HepG2 (cell line): ENCODE data around the gene AQP10. TPM values are rescaled to one million over a fixed set of nuclear protein-coding genes. Genes with fewer than 3 reads are reported as not detected.

Experiments
- ATAC-seq: fragments of 200-7000 bp; cut with Tn5 transposase; 3 replicates; pipeline ENCODE4 v1.9.1; 2020; ENCODE audit warnings: mild to moderate bottlenecking, moderate library complexity
- BruUV-seq: library from RNA; stranded (reverse); fragments of 400-500 nt; replicated peaks from 2 replicates; lab custom pipeline; 2021; lab: Mats Ljungman, UMichigan
- CTCF ChIA-PET: fragments of 300-600 bp; formaldehyde crosslinking; extraction: SDS; loops from one replicate; lab custom pipeline; 2021; ENCODE audit warnings: low total read pairs, inconsistent platforms, low intra/inter-chr PET ratio; lab: Yijun Ruan, JAX
- POLR2A ChIA-PET: fragments of 350-600 bp; sonication (Branson Sonifier 250); formaldehyde crosslinking; loops from one replicate; lab custom pipeline; 2020; ENCODE audit warnings: antibody characterized with exemption, inconsistent platforms; lab: Yijun Ruan, JAX
- DNase-seq: peaks from one replicate; pipeline ENCODE4 v3.0.0-alpha.2; 2015; ENCODE audit warnings: low spot score
- FAIRE-seq: peaks from 3 replicates; lab custom pipeline; 2011; peaks lifted over from hg19 to GRCh38; lab: Jason Lieb, UNC
- H2AFZ ChIP-seq: one replicate; pipeline ENCODE4 v1.6.1; 2011; ENCODE audit warnings: low read length, inconsistent platforms
- H3K27ac ChIP-seq: fragments of 300-600 bp; 3 replicates; pipeline ENCODE4 v1.8.0; 2011; ENCODE audit warnings: mixed run types, mild to moderate bottlenecking, mixed read lengths, low read length, inconsistent platforms; ENCODE audit not compliant: insufficient read depth; ENCODE audit errors: extremely low read length
- H3K27me3 ChIP-seq, 2 experiments: fragments of 200-600 bp in 1 of 2; 2 replicates in 1 of 2; 3 replicates in 1 of 2; pipeline versions ENCODE4 v1.6.0 to v1.8.0; 2011; ENCODE audit warnings: low read length in 2 of 2, mild to moderate bottlenecking in 2 of 2, moderate library complexity in 2 of 2, inconsistent platforms in 1 of 2; ENCODE audit not compliant: insufficient read depth in 2 of 2, control insufficient read depth in 1 of 2
- H3K36me3 ChIP-seq, 2 experiments: fragments of 200-600 bp in 1 of 2; replicated peaks in 1 of 2; 2 replicates in 1 of 2; 3 replicates in 1 of 2; pipeline versions ENCODE4 v1.5.1 to v1.8.0; 2011; ENCODE audit warnings: low read length in 2 of 2, inconsistent platforms in 1 of 2; ENCODE audit not compliant: insufficient read depth in 2 of 2, control insufficient read depth in 1 of 2
- H3K4me1 ChIP-seq: 2 replicates; pipeline ENCODE4 v1.5.1; 2012; ENCODE audit warnings: low read length, inconsistent platforms; ENCODE audit not compliant: insufficient read depth
- H3K4me2 ChIP-seq: 2 replicates; pipeline ENCODE4 v1.6.0; 2011; ENCODE audit warnings: low read depth, low read length, inconsistent platforms
- H3K4me3 ChIP-seq, 3 experiments: fragments of 200-600 bp in 1 of 3; sonication (generic), shearing (Covaris generic) in 1 of 3; replicated peaks in 1 of 3; 2 replicates each; pipeline ENCODE4 v1.5.1; 2011 to 2016; ENCODE audit warnings: low read length in 3 of 3, inconsistent platforms in 2 of 3, low read depth in 2 of 3, mild to moderate bottlenecking in 2 of 3, control low read depth in 1 of 3, mixed read lengths in 1 of 3; ENCODE audit not compliant: insufficient read depth in 1 of 3
- H3K79me2 ChIP-seq: one replicate; pipeline ENCODE4 v1.6.1; 2011; ENCODE audit warnings: low read length, inconsistent platforms; ENCODE audit not compliant: insufficient read depth
- H3K9ac ChIP-seq: 2 replicates; pipeline ENCODE4 v1.6.0; 2011; ENCODE audit warnings: mild to moderate bottlenecking, low read depth, low read length, inconsistent platforms; ENCODE audit not compliant: insufficient read depth
- H3K9me3 ChIP-seq: 2 replicates; pipeline ENCODE4 v1.5.1; 2012; ENCODE audit warnings: mild to moderate bottlenecking, low read length
- H4K20me1 ChIP-seq: 2 replicates; pipeline ENCODE4 v1.6.0; 2011; ENCODE audit warnings: inconsistent platforms, mild to moderate bottlenecking, low read length, moderate library complexity; ENCODE audit not compliant: insufficient read depth
- ELF4 ChIP-seq: sonication (generic); formaldehyde crosslinking; IDR thresholded peaks from 2 replicates; pipeline ENCODE4 v1.5.0; 2020; ENCODE audit warnings: missing genetic modification reagents, mild to moderate bottlenecking, moderate library complexity, borderline replicate concordance
- GTF3A ChIP-seq: sonication (generic); formaldehyde crosslinking; conservative IDR thresholded peaks from 2 replicates; pipeline ENCODE4 v1.4.0; 2020; ENCODE audit warnings: mild to moderate bottlenecking, missing genetic modification reagents
- JUND ChIP-seq: sonication (generic); formaldehyde crosslinking; IDR thresholded peaks from 2 replicates; pipeline ENCODE4 v1.8.0; 2022; ENCODE audit warnings: mild to moderate bottlenecking, missing genetic modification reagents
- KDM2A ChIP-seq: sonication (generic); formaldehyde crosslinking; IDR thresholded peaks from 2 replicates; pipeline ENCODE4 v1.4.0; 2020; ENCODE audit warnings: low read depth, missing genetic modification reagents, borderline replicate concordance
- MXI1 ChIP-seq: IDR thresholded peaks from 3 replicates; pipeline ENCODE4 v1.6.1; 2012; ENCODE audit warnings: low read depth, low read length, inconsistent platforms, borderline replicate concordance
- ZNF567 ChIP-seq: sonication (generic); formaldehyde crosslinking; IDR thresholded peaks from 2 replicates; pipeline ENCODE4 v1.8.1; 2023; ENCODE audit warnings: mild to moderate bottlenecking, missing genetic modification reagents, borderline replicate concordance
- WGBS: methylation state at CpG from one replicate; pipeline ENCODE4 v1.1.6; 2017; ENCODE audit warnings: low lambda C conversion rate; 5-methylcytosine and 5-hydroxymethylcytosine counted together
- in situ Hi-C: cut with HindIII; loops from 2 replicates; pipeline ENCODE4 v1.10.0; 2017; ENCODE audit warnings: low pct_unique_long_range_greater_than_20kb; ENCODE audit not compliant: extremely low pct_ligation_motif_present
- intact Hi-C: fragments of 100-400 bp; cut with micrococcal nuclease; formaldehyde crosslinking; loops from one replicate; pipeline ENCODE4 v1.10.0; 2022; ENCODE audit not compliant: unreplicated experiment
- polyA plus RNA-seq, 8 experiments: library from polyadenylated mRNA; depleted of rRNA in 3 of 8; stranded (reverse) in 7 of 8; unstranded in 1 of 8; fragments of >200 nt; fragmentation: Illumina TruSeq in 4 of 8; extraction: Trizol in 4 of 8; gene quantifications; 2 replicates each; pipeline versions ENCODE4 v1.2.1 to v1.2.3, GENCODE V29; 2011 to 2016; ENCODE audit warnings: low read depth in 4 of 8, missing spikeins in 1 of 8, mixed read lengths in 1 of 8; ENCODE audit not compliant: insufficient read depth in 1 of 8
- total RNA-seq, 5 experiments: library from RNA; depleted of rRNA; stranded (reverse); fragments of >200 nt; fragmentation: Illumina TruSeq; extraction: Trizol; gene quantifications; 2 replicates each; pipeline ENCODE4 v1.2.3, GENCODE V29; 2016; ENCODE audit warnings: low read depth in 1 of 5
- TF ChIP-seq, protein P1 (sequence below): IDR thresholded peaks from 2 replicates; pipeline ENCODE4 v1.6.1; 2018; ENCODE audit warnings: missing genetic modification reagents
- TF ChIP-seq, protein P2 (sequence below), 2 experiments: fragments of 450-650 bp in 1 of 2; sonication (generic) in 1 of 2; formaldehyde crosslinking in 1 of 2; IDR thresholded peaks; 2 replicates each; pipeline versions ENCODE4 v1.6.1 to v1.8.0; 2016 to 2022; ENCODE audit warnings: antibody characterized with exemption in 1 of 2, mild to moderate bottlenecking in 1 of 2, missing genetic modification reagents in 1 of 2
- TF ChIP-seq, protein P3 (sequence below): sonication (generic); formaldehyde crosslinking; IDR thresholded peaks from 2 replicates; pipeline ENCODE4 v1.8.0; 2022; ENCODE audit warnings: mild to moderate bottlenecking, missing genetic modification reagents
- TF ChIP-seq, protein P4 (sequence below): sonication (generic); formaldehyde crosslinking; IDR thresholded peaks from 2 replicates; pipeline ENCODE4 v1.4.0; 2020; ENCODE audit warnings: mild to moderate bottlenecking, low read depth, missing genetic modification reagents

Gene AQP10
- total and polyA plus RNA-seq, 2 of the 13 experiments (the other 11 are each of a cell fraction or from before 2014, with no cell fraction given) = 0.30 TPM; not detected in 1

DNA sequence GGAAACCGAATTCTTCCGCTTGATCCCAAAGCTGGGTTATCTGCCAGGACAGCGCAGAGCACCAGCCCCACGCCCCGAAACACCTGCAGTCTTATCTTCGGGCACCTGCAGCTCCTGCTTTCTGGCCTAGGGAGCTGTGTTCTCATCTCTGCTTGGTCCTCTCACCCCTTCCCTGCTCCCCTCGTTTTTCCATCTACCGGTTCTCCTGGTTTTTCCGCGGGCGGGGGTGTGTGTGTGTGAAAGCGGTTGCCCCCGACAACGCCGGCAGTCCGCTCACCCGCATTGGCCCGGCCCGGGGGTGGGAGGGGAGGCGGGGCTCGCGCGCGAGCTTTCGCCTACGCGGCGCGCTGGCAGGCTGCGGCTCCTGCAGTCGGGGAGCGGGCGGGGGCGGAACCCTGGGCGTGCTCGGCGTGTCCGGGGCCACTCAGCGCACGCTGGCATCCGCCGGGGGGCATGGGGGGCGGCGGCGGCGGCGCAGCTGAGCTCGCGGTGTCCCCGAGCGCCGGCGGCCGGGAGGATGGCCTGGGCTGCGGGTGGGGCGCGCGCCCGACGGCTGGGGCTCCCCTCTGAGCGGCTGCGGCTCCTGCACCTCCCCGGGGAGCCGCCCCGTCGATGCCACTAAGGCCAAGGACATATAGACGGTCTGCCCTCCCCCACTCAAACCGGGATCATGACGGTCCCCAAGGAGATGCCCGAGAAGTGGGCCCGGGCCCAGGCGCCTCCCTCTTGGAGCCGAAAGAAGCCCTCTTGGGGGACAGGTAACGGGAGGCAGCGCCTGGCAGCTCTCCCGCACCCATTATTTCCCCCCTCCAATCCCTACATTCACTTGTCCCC lies 7.6 kb downstream of the AQP10 start:
- H3K27ac ChIP-seq = no peak overlapping the region
- ChIA-PET POLR2A (no interaction called here), CTCF (no interaction called here)
- H3K4me2 ChIP-seq = no peak overlapping the region
- FAIRE-seq (no peak), ATAC-seq (no peak), DNase-seq (no peak)
- H3K4me1 ChIP-seq = peaks cover 34% of the 10 kb centered on the region
- no peak overlapping the region for H3K4me3 ChIP-seq
- no peak overlapping the region for H2AFZ ChIP-seq
- 97% methylated on average over 59 of the region's 76 CpGs for WGBS
- peaks cover 4 to 23% of the 10 kb centered on the region in 2 experiments for H3K36me3 ChIP-seq
- no peaks in the 10 kb centered on the region for H4K20me1 ChIP-seq
- H3K27me3 ChIP-seq = peaks cover 0 to 5% of the 10 kb centered on the region in 2 experiments; a peak in 1 of 5 replicates
- intact Hi-C loops = no loop called here
- no TSS peak for BruUV-seq
- no peaks in the 10 kb centered on the region for H3K9me3 ChIP-seq
- peaks cover 9% of the 10 kb centered on the region for H3K79me2 ChIP-seq
- H3K9ac ChIP-seq = no peak overlapping the region
- in situ Hi-C loops = no loop called here
- TF ChIP-seq, protein P1, sequence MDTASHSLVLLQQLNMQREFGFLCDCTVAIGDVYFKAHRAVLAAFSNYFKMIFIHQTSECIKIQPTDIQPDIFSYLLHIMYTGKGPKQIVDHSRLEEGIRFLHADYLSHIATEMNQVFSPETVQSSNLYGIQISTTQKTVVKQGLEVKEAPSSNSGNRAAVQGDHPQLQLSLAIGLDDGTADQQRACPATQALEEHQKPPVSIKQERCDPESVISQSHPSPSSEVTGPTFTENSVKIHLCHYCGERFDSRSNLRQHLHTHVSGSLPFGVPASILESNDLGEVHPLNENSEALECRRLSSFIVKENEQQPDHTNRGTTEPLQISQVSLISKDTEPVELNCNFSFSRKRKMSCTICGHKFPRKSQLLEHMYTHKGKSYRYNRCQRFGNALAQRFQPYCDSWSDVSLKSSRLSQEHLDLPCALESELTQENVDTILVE (CRISPR knock-in tag) = no peak
- TF ChIP-seq, protein P2, sequence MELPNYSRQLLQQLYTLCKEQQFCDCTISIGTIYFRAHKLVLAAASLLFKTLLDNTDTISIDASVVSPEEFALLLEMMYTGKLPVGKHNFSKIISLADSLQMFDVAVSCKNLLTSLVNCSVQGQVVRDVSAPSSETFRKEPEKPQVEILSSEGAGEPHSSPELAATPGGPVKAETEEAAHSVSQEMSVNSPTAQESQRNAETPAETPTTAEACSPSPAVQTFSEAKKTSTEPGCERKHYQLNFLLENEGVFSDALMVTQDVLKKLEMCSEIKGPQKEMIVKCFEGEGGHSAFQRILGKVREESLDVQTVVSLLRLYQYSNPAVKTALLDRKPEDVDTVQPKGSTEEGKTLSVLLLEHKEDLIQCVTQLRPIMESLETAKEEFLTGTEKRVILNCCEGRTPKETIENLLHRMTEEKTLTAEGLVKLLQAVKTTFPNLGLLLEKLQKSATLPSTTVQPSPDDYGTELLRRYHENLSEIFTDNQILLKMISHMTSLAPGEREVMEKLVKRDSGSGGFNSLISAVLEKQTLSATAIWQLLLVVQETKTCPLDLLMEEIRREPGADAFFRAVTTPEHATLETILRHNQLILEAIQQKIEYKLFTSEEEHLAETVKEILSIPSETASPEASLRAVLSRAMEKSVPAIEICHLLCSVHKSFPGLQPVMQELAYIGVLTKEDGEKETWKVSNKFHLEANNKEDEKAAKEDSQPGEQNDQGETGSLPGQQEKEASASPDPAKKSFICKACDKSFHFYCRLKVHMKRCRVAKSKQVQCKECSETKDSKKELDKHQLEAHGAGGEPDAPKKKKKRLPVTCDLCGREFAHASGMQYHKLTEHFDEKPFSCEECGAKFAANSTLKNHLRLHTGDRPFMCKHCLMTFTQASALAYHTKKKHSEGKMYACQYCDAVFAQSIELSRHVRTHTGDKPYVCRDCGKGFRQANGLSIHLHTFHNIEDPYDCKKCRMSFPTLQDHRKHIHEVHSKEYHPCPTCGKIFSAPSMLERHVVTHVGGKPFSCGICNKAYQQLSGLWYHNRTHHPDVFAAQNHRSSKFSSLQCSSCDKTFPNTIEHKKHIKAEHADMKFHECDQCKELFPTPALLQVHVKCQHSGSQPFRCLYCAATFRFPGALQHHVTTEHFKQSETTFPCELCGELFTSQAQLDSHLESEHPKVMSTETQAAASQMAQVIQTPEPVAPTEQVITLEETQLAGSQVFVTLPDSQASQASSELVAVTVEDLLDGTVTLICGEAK (IDR thresholded peaks at IDR 0.05) = no peak
- TF ChIP-seq, protein P2 (CRISPR knock-in tag; IDR thresholded peaks at IDR 0.05) = no peak
- TF ChIP-seq ELF4 (CRISPR knock-in tag) (no peak), MXI1 (no peak), GTF3A (no peak), KDM2A (CRISPR knock-in tag) (no peak), ZNF567 (no peak), JUND (CRISPR knock-in tag) (no peak)
- TF ChIP-seq, protein P3, sequence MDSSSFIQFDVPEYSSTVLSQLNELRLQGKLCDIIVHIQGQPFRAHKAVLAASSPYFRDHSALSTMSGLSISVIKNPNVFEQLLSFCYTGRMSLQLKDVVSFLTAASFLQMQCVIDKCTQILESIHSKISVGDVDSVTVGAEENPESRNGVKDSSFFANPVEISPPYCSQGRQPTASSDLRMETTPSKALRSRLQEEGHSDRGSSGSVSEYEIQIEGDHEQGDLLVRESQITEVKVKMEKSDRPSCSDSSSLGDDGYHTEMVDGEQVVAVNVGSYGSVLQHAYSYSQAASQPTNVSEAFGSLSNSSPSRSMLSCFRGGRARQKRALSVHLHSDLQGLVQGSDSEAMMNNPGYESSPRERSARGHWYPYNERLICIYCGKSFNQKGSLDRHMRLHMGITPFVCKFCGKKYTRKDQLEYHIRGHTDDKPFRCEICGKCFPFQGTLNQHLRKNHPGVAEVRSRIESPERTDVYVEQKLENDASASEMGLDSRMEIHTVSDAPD (CRISPR knock-in tag) = no peak
- TF ChIP-seq, protein P4, sequence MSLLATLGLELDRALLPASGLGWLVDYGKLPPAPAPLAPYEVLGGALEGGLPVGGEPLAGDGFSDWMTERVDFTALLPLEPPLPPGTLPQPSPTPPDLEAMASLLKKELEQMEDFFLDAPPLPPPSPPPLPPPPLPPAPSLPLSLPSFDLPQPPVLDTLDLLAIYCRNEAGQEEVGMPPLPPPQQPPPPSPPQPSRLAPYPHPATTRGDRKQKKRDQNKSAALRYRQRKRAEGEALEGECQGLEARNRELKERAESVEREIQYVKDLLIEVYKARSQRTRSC (CRISPR knock-in tag) = no peak
